GM21526 (cell line): Measurements from ENCODE around the gene CCDC184.
"Not testable (repeated sequence)": the region's sequence is repeated elsewhere in the genome, so short reads cannot be mapped to it uniquely, and the experiment has no call there.

ENCODE experiments used
- ATAC-seq: cut with Tn5 transposase; IDR thresholded peaks from one replicate; pipeline ENCODE4 v1.9.1; 2021; ENCODE audit warnings: moderate library complexity; ENCODE audit not compliant: unreplicated experiment, low FRiP score

Gene CCDC184

GRCh38 chr12:48201516-48201915 is 18.1 kb downstream of the CCDC184 start:
- ATAC-seq, result no peak

- no peak for ATAC-seq
Observed at GRCh38 chr12:48202766-48203165, 19.3 kb downstream of the CCDC184 start.

- no peak for ATAC-seq
Observed at GRCh38 chr12:48203192-48203591, 19.7 kb downstream of the CCDC184 start, which contains the start of gene OR10AD1. Gene OR10AD1, minus strand, starts transcription at chr12:48203292. Its CDS starts 0 bp downstream, at chr12:48203292.

GRCh38 chr12:48209495-48209894 is 26.1 kb downstream of the CCDC184 start:
- not testable (repeated sequence) for ATAC-seq

- no peak for ATAC-seq
Observed at GRCh38 chr12:48216785-48217184, 33.3 kb downstream of the CCDC184 start.

- ATAC-seq, result no peak
Observed at GRCh38 chr12:48219631-48220030, 36.2 kb downstream of the CCDC184 start.

- ATAC-seq, result no peak
Observed at GRCh38 chr12:48220701-48221100, 37.3 kb downstream of the CCDC184 start.

GRCh38 chr12:48221645-48222044 is 38.2 kb downstream of the CCDC184 start:
- no peak for ATAC-seq

GRCh38 chr12:48224533-48224932 is 41.1 kb downstream of the CCDC184 start:
- ATAC-seq, result not testable (repeated sequence)

- not testable (repeated sequence) for ATAC-seq
Observed at GRCh38 chr12:48231169-48231958, 47.9 kb downstream of the CCDC184 start.
